ENCODE results near the gene COL12A1. TPM values are rescaled to one million over a fixed set of nuclear protein-coding genes. Genes with fewer than 3 reads are reported as not detected.

Gene COL12A1
- total and polyA plus RNA-seq, 10 of the 15 experiments (the other 5 are each of a cell fraction or from before 2014, with no cell fraction given) = under 0.01 to 0.69 (median 0.11) TPM; not detected in 6

DNA sequence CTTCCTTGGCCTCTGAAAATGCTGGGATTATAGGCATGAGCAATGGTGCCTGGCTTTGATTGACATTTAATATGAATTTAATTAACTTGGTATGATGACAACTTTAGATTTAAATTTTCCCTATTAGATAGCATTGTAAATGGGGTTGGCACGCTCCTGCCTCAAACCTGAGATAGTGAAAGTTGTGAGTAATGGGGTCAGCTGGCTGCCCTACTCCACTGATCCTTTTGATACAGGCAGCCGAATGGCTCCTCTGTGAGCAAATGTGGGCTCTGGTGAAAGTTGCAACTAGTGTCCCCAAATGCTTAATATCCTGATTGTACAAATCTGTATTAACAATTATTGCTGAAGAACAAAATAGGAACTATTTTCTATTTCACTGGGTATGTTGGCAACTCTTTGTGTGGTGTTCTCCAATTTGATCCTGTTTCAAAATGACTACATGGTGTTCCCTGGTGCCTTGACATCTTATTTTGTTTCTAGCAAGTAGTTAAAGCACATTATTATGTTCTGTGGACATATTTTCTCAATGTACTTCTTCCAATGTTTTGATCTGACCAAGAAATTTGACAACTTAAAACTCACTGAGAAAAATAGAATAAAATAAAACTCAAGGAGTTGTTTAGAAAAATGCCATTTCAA is 97.4 kb downstream of the COL12A1 start:
- no peak for FAIRE-seq
- no peaks in the 10 kb centered on the region for H4K20me1 ChIP-seq (ENCODE audit: control insufficient read depth, insufficient read depth)
- H2AFZ ChIP-seq (ENCODE audit: control insufficient read depth, low read depth, low read length) = no peak overlapping the region
- POLR2A ChIA-PET = no interaction called here
- H3K9me3 ChIP-seq (replicated peaks; ENCODE audit: control insufficient read depth, insufficient read depth, low read length) = no peaks in the 10 kb centered on the region
- CTCF ChIA-PET = no interaction called here
- no peak overlapping the region for H3K9ac ChIP-seq (ENCODE audit: control insufficient read depth, insufficient read depth, low read length)
- H3K4me3 ChIP-seq = no peak overlapping the region
- H3K27me3 ChIP-seq (replicated peaks in 1 of 2; ENCODE audit: control insufficient read depth in 2 of 2, insufficient read depth in 2 of 2, low read length in 1 of 2) = no peaks in the 10 kb centered on the region; a peak in 1 of 4 replicates
- BruUV-seq (replicated peaks) = no TSS peak
- no peak for DNase-seq (ENCODE audit: low read depth, low spot score)
- RAD21 ChIA-PET (ENCODE audit: unreplicated experiment) = interaction anchor here (0.6 kb wide), 1 partner anchor 62 kb away, joined by 3 read pairs; no protein-coding TSS in a partner anchor
- WGBS (ENCODE audit: insufficient coverage, insufficient replicate concordance, low lambda C conversion rate, missing lambda C conversion rate) = 56% methylated on average over 2 of the region's 2 CpGs
- SMC1A ChIA-PET (ENCODE audit: uncharacterized antibody, unreplicated experiment) = no interaction called here
- intact Hi-C loops (cut with micrococcal nuclease; ENCODE audit: unreplicated experiment) = no loop called here
- in situ Hi-C loops (cut with MboI) = no loop called here
- no peaks in the 10 kb centered on the region for H3K79me2 ChIP-seq (ENCODE audit: control insufficient read depth, insufficient read depth, low read length)
- no peaks in the 10 kb centered on the region for H3K4me1 ChIP-seq (ENCODE audit: control insufficient read depth, insufficient read depth, low read length)
- H3K4me2 ChIP-seq (ENCODE audit: control insufficient read depth, insufficient read depth) = no peak overlapping the region
- no peaks in the 10 kb centered on the region for H3K36me3 ChIP-seq (ENCODE audit: control insufficient read depth in 2 of 2, insufficient read depth in 2 of 2, low read length in 1 of 2)
- no peak overlapping the region for H3K27ac ChIP-seq (ENCODE audit: control insufficient read depth, insufficient read depth)
- no peak for ATAC-seq
- TF ChIP-seq, protein P1, sequence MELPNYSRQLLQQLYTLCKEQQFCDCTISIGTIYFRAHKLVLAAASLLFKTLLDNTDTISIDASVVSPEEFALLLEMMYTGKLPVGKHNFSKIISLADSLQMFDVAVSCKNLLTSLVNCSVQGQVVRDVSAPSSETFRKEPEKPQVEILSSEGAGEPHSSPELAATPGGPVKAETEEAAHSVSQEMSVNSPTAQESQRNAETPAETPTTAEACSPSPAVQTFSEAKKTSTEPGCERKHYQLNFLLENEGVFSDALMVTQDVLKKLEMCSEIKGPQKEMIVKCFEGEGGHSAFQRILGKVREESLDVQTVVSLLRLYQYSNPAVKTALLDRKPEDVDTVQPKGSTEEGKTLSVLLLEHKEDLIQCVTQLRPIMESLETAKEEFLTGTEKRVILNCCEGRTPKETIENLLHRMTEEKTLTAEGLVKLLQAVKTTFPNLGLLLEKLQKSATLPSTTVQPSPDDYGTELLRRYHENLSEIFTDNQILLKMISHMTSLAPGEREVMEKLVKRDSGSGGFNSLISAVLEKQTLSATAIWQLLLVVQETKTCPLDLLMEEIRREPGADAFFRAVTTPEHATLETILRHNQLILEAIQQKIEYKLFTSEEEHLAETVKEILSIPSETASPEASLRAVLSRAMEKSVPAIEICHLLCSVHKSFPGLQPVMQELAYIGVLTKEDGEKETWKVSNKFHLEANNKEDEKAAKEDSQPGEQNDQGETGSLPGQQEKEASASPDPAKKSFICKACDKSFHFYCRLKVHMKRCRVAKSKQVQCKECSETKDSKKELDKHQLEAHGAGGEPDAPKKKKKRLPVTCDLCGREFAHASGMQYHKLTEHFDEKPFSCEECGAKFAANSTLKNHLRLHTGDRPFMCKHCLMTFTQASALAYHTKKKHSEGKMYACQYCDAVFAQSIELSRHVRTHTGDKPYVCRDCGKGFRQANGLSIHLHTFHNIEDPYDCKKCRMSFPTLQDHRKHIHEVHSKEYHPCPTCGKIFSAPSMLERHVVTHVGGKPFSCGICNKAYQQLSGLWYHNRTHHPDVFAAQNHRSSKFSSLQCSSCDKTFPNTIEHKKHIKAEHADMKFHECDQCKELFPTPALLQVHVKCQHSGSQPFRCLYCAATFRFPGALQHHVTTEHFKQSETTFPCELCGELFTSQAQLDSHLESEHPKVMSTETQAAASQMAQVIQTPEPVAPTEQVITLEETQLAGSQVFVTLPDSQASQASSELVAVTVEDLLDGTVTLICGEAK (IDR thresholded peaks at IDR 0.05; ENCODE audit: borderline replicate concordance) = no peak
- TF ChIP-seq NFYB (IDR thresholded peaks at IDR 0.05; ENCODE audit: insufficient read depth, low read depth, low read length) (no peak), BCLAF1 (IDR thresholded peaks at IDR 0.05) (no peak), CBX5 (IDR thresholded peaks at IDR 0.05; ENCODE audit: low read depth) (no peak), ZNF207 (IDR thresholded peaks at IDR 0.05; ENCODE audit: borderline replicate concordance) (no peak), CREB1 (IDR thresholded peaks at IDR 0.05; ENCODE audit: low read depth) (no peak), MEF2B (IDR thresholded peaks at IDR 0.05; ENCODE audit: partially characterized antibody, poor library complexity, severe bottlenecking) (no peak), RELA (IDR thresholded peaks at IDR 0.05; ENCODE audit: borderline replicate concordance, partially characterized antibody) (no peak), SREBF2 (IDR thresholded peaks at IDR 0.05; ENCODE audit: low read length) (no peak), RB1 (IDR thresholded peaks at IDR 0.05; ENCODE audit: borderline replicate concordance) (no peak), ZBTB11 (CRISPR knock-in tag; IDR thresholded peaks at IDR 0.05) (no peak)
- TF ChIP-seq, protein P2, sequence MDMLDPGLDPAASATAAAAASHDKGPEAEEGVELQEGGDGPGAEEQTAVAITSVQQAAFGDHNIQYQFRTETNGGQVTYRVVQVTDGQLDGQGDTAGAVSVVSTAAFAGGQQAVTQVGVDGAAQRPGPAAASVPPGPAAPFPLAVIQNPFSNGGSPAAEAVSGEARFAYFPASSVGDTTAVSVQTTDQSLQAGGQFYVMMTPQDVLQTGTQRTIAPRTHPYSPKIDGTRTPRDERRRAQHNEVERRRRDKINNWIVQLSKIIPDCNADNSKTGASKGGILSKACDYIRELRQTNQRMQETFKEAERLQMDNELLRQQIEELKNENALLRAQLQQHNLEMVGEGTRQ (IDR thresholded peaks at IDR 0.05; ENCODE audit: borderline replicate concordance, low read depth, low read length) = no peak
